ENCODE data around the gene BEND7. TPM values are rescaled to one million over a fixed set of nuclear protein-coding genes. Genes with fewer than 3 reads are reported as not detected.

The BEND7 gene
- total RNA-seq, 5 donors from 2014 or later (not counting 1 experiment from before 2014, with no cell fraction given), result 1.2 TPM; not detected in 4

GRCh38 chr10:13396369-13396768 is 132.4 kb downstream of the BEND7 start:
- Mint-ChIP-seq H3K9me3 (no peaks in the 10 kb centered on the region), H3K4me1 (no peaks in the 10 kb centered on the region), H3K36me3 (no peaks in the 10 kb centered on the region), H3K27ac (no peak overlapping the region), H3K4me3 (no peak overlapping the region), H3K27me3 (peaks cover 18 to 28% of the 10 kb centered on the region in 2 donors)
- ChIA-PET CTCF (no interaction called here), POLR2A (no interaction called here)
- Histone ChIP-seq H3K27ac (ENCODE audit: low read length) (no peak overlapping the region), H3K36me3 (ENCODE audit: control insufficient read depth in 2 of 2, extremely low read depth in 1 of 2, insufficient read depth in 1 of 2, low read length in 1 of 2) (no peaks in the 10 kb centered on the region), H3K9me3 (no peaks in the 10 kb centered on the region), H3K4me1 (ENCODE audit: control insufficient read depth in 1 of 2, extremely low read depth in 1 of 2, insufficient read depth in 2 of 2, low read length in 2 of 2) (no peaks in the 10 kb centered on the region), H3K4me3 (ENCODE audit: control insufficient read depth in 1 of 2, extremely low read depth in 1 of 2, low read length in 1 of 2) (no peak overlapping the region), H3K27me3 (replicated peaks in 1 of 2; ENCODE audit: control insufficient read depth in 2 of 2, extremely low read depth in 1 of 2, insufficient read depth in 2 of 2, low read length in 1 of 2) (peaks cover 0 to 15% of the 10 kb centered on the region in 2 experiments)
- no peak for ATAC-seq (replicated peaks in 1 of 4)
- DNase-seq, result no peak

DNA sequence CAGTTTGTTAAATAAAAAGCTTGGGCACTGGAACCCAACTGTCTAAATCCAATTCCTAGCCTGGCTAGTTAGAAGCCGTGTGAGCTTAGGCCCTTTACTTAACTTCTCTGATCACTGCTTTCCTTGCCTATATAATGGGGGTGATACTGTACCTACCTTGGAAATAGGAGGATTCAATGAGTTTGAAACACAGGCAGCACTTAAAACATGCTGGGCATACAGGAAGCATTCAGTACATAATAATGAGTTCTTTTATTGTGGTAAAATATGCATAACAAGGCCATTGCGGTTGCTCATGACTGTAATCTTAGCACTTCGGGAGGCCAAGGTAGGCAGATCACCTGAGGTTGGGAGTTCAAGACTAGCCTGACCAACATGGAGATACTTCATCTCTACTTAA is 133.3 kb downstream of the BEND7 start:
- POLR2A ChIA-PET, result no interaction called here
- CTCF ChIA-PET, result no interaction called here
- peaks cover 0 to 19% of the 10 kb centered on the region in 2 experiments for H3K27me3 ChIP-seq (replicated peaks in 1 of 2; ENCODE audit: control insufficient read depth in 2 of 2, extremely low read depth in 1 of 2, insufficient read depth in 2 of 2, low read length in 1 of 2)
- Mint-ChIP-seq H3K27ac (no peak overlapping the region), H3K4me1 (no peaks in the 10 kb centered on the region), H3K36me3 (no peaks in the 10 kb centered on the region), H3K27me3 (peaks cover 14 to 25% of the 10 kb centered on the region in 2 donors), H3K9me3 (no peaks in the 10 kb centered on the region), H3K4me3 (no peak overlapping the region)
- no peak overlapping the region for H3K4me3 ChIP-seq (ENCODE audit: control insufficient read depth in 1 of 2, extremely low read depth in 1 of 2, low read length in 1 of 2)
- H3K9me3 ChIP-seq, result no peaks in the 10 kb centered on the region
- no peaks in the 10 kb centered on the region for H3K36me3 ChIP-seq (ENCODE audit: control insufficient read depth in 2 of 2, extremely low read depth in 1 of 2, insufficient read depth in 1 of 2, low read length in 1 of 2)
- no peak for DNase-seq
- no peak overlapping the region for H3K27ac ChIP-seq (ENCODE audit: low read length)
- H3K4me1 ChIP-seq (ENCODE audit: control insufficient read depth in 1 of 2, extremely low read depth in 1 of 2, insufficient read depth in 2 of 2, low read length in 2 of 2), result no peaks in the 10 kb centered on the region
- ATAC-seq (replicated peaks in 1 of 4), result no peak
- WGBS (ENCODE audit: insufficient coverage), result no CpG with 5 or more reads among the region's 3 CpGs

DNA sequence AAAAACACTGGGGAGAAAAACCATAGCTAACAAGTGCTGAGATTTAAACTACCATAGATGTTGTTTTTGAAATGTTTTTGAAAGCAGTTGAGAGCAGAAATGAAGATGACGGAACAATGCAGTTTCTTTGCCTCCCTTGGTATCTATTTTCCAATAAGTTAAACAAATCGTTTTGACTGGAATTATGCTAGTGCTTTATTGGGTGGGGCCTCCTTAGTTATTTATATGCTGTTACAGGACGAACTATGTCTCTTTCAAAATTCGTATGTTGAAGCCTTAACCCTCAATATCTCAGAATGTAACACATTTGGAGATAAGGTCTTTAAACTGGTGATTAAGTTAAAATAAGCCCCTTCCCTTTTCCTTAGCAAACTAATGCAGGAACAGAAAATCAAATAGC is 135.2 kb downstream of the BEND7 start:
- H3K4me1 Mint-ChIP-seq, result no peaks in the 10 kb centered on the region
- H3K4me3 Mint-ChIP-seq, result no peak overlapping the region
- H3K27me3 Mint-ChIP-seq, result peaks cover 8 to 14% of the 10 kb centered on the region in 2 donors
- ATAC-seq (replicated peaks in 1 of 4), result no peak
- no peaks in the 10 kb centered on the region for H3K9me3 Mint-ChIP-seq
- Histone ChIP-seq H3K9me3 (no peaks in the 10 kb centered on the region), H3K36me3 (ENCODE audit: control insufficient read depth in 2 of 2, extremely low read depth in 1 of 2, insufficient read depth in 1 of 2, low read length in 1 of 2) (no peaks in the 10 kb centered on the region), H3K27ac (ENCODE audit: low read length) (no peak overlapping the region), H3K4me1 (ENCODE audit: control insufficient read depth in 1 of 2, extremely low read depth in 1 of 2, insufficient read depth in 2 of 2, low read length in 2 of 2) (no peaks in the 10 kb centered on the region), H3K4me3 (ENCODE audit: control insufficient read depth in 1 of 2, extremely low read depth in 1 of 2, low read length in 1 of 2) (no peak overlapping the region), H3K27me3 (replicated peaks in 1 of 2; ENCODE audit: control insufficient read depth in 2 of 2, extremely low read depth in 1 of 2, insufficient read depth in 2 of 2, low read length in 1 of 2) (peaks cover 0 to 16% of the 10 kb centered on the region in 2 experiments)
- CTCF ChIA-PET, result no interaction called here
- H3K36me3 Mint-ChIP-seq, result no peaks in the 10 kb centered on the region
- POLR2A ChIA-PET, result no interaction called here
- DNase-seq, result no peak
- no peak overlapping the region for H3K27ac Mint-ChIP-seq
- no CpG with 5 or more reads among the region's 4 CpGs for WGBS (ENCODE audit: insufficient coverage)

- Mint-ChIP-seq H3K9me3 (no peaks in the 10 kb centered on the region), H3K36me3 (no peaks in the 10 kb centered on the region), H3K27ac (no peak overlapping the region), H3K27me3 (peaks cover 8 to 14% of the 10 kb centered on the region in 2 donors), H3K4me3 (no peak overlapping the region), H3K4me1 (no peaks in the 10 kb centered on the region)
- ChIA-PET POLR2A (no interaction called here), CTCF (interaction anchor here in 1 of 2 donors (1.0 kb wide), 1 partner anchor 21 kb away, joined by 3 read pairs; no protein-coding TSS in a partner anchor)
- no peaks in the 10 kb centered on the region for H3K9me3 ChIP-seq
- no peaks in the 10 kb centered on the region for H3K4me1 ChIP-seq (ENCODE audit: control insufficient read depth in 1 of 2, extremely low read depth in 1 of 2, insufficient read depth in 2 of 2, low read length in 2 of 2)
- no peak overlapping the region for H3K27ac ChIP-seq (ENCODE audit: low read length)
- H3K36me3 ChIP-seq (ENCODE audit: control insufficient read depth in 2 of 2, extremely low read depth in 1 of 2, insufficient read depth in 1 of 2, low read length in 1 of 2), result no peaks in the 10 kb centered on the region
- H3K27me3 ChIP-seq (replicated peaks in 1 of 2; ENCODE audit: control insufficient read depth in 2 of 2, extremely low read depth in 1 of 2, insufficient read depth in 2 of 2, low read length in 1 of 2), result peaks cover 0 to 16% of the 10 kb centered on the region in 2 experiments
- DNase-seq (no peak), ATAC-seq (replicated peaks in 1 of 4) (no peak)
- 95% methylated on average over 3 of the region's 5 CpGs for WGBS (ENCODE audit: insufficient coverage)
- no peak overlapping the region for H3K4me3 ChIP-seq (ENCODE audit: control insufficient read depth in 1 of 2, extremely low read depth in 1 of 2, low read length in 1 of 2)
Measured at GRCh38 chr10:13392701-13393100, 136.1 kb downstream of the BEND7 start.

Other genes with a start within 250 kb of the BEND7 start
- 10 to 100 TPM in 2 of 5 donors, 1 to 10 TPM in 3; 9.3 to 10.9 (median 9.8) TPM for gene PHYH, start 228.9 kb downstream of the BEND7 start, total RNA-seq
- gene SEPHS1, start 180.7 kb downstream of the BEND7 start, total RNA-seq, result 10 to 100 TPM; 24.0 to 34.6 (median 29.2) TPM
- gene PRPF18, start 58.0 kb upstream of the BEND7 start, total RNA-seq, result 10 to 100 TPM; 24.5 to 28.0 (median 25.9) TPM